Cardiac septum (tissue), 1 donor: ENCODE results near the gene SNX7. TPM values are rescaled to one million over a fixed set of nuclear protein-coding genes. Genes with fewer than 3 reads are reported as not detected.

Source experiments
- DNase-seq: peaks from one replicate; pipeline ENCODE4 v3.0.0-alpha.2; 2020; ENCODE audit warnings: low spot score
- intact Hi-C: fragments of 100-400 bp; cut with DNase I; formaldehyde crosslinking; loops from one replicate; pipeline ENCODE4 v1.14.0; 2022
- total RNA-seq: library from RNA; stranded (reverse); fragmentation: NEBNext Ultra II Directional; extraction: Animal tissue kit (Norgen Biotek cat#: 25700); gene quantifications from one replicate; pipeline ENCODE4 v1.2.1, GENCODE V29; 2021
- donor health status: DM: no; HTN: no; CAD: no.

Gene SNX7
- total RNA-seq, 1 donor from 2014 or later: 16.4 TPM

DNA sequence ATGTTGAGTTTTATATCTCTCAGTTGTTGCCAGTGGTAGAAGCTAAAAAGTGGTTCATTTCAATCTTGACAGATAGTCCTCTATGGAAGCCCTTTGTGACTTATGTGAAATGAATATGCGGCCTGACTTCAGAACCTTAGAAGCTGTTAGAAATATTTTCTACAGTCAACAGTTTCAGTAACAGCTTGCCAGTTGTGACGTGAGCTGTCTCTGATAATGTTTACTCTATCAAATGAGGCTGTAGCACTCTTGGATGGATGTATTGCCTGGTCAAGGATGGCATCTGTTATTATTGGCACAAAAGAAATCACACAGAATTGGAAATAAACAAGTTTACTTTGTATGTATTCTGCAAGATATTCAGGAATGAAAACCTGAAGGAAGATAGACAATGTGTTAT, 31.9 kb downstream of the SNX7 start:
- intact Hi-C loops: no loop called here
- no peak for DNase-seq

DNA sequence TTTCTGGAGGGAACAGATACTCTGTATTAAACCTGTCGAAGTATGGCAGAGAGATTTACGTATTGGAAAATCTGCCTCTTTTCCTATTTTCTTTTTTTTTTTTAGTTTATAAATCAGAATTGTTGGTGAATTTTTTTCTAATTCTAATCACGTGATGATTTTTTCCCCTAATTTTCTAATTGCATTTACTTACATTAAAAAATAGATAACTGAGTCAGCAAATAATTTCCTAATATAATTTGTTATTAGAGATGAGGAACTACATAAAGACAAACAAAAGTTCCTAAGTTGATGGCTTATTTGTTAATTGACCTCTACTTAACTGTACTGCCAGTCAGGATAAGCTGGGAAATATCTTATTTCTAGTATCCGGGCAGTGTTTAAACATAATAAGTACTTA, 34.6 kb downstream of the SNX7 start:
- intact Hi-C loops: no loop called here
- DNase-seq: no peak

DNA sequence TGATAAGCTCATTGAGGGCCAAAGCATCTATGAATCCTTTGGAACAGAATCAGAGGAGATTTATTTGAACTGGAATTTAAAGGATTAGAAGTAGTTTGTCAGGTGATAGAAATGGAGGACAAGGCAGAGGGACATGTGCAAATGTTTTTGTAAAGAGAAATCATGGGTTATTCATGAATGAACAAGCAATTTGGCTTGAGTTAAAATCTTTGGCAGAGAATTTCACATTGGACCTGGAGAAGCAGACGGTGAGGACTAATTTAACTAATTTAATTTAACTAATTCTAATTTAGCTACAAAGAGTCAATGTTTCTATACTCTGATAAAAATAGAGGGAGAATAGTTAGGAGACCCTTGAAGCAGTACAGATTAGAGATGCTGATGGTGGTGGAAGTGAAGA, 36.3 kb downstream of the SNX7 start:
- no peak for DNase-seq
- intact Hi-C loops: no loop called here

DNA sequence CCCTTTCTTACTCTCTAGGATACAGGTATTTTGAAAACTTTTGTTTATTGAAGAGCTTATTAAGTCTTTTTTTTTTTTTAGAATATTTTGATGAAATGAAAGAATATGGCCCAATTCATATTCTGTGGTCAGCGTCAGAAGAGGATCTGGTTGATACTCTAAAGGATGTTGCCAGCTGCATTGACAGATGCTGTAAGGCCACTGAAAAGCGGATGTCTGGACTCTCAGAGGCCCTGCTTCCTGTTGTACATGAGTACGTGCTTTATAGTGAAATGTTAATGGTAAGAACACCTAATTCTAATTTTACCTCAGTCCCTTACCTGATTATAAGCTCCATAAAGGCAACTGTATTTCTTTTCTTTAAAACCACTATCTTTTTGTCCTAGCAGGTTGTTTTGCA, 37.1 kb downstream of the SNX7 start:
- intact Hi-C loops: no loop called here
- DNase-seq: no peak

DNA sequence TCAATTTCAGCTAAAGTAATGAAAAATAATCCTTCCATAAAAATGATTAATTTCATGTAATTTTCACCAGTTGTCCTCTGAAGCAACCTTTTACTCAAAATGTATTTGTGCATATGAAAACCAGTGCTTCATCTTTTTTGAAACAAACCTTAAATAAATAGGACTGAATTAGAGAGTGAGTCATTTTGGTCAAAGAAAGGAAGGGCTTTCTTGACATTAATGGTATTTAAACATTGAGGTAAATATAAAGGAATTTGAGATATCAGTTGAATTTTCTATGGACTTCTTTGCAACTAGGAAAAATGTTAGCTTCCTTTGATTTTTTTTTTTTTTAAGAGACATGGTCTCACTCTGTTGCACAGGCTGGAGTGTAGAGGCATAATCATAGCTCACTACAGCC, 38.7 kb downstream of the SNX7 start:
- no peak for DNase-seq
- intact Hi-C loops: no loop called here

DNA sequence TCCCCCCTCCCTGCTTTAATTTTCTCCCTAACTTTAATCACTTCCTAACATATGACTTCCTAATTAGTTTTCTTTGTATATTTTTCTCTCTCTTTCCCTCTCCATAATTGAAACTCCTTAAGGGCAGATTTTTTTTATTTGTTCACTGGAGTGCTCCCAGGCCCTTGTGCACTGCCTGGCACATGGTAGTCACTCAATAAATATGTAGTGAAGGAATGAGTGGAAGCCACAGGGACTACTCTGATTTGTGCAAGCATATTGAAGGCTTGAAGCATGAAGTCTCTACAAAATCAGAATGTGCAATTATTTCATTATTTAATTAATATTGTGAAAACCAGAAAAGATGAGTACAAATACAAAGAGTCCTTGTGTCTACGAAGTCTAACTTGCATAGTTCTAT, 41.5 kb downstream of the SNX7 start:
- DNase-seq: no peak
- intact Hi-C loops: no loop called here

DNA sequence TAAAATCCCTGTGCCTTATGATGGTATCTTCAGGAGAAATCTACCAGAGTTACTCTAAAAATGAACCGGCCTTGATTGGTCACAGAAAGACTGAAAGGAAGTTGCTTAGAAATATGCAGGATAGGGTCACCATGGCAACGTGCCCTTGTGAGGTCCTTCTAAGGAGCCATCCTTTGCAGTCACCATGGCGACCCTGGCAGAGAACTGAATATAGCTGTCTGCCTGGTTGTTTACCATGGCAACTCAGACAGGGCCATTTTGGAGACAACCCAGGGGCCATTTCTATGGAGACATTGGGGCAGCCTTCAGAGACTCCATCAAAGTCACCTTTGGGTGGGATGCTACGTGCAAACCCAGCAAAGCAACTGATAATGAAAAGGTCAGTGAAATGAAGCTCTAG, 43.0 kb downstream of the SNX7 start:
- intact Hi-C loops: no loop called here
- DNase-seq: no peak

DNA sequence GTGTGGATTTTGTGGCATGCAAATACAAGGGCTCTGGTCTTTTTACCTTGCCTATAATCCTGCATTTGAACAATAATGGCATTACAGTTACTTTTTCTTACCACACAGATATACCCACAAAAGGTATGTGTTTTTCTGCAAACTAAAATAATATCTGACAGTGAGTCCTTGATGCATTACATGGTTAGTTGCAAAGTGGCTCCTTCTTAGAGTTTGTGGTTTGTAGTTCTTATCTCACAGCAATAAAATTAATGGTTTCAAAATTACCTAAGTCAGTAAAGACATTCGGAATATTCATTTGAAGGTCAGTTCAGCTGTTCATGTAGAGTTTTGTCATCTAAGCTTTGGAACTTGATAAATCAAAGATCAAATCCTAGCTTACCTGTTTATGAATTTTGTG, 43.5 kb downstream of the SNX7 start:
- no peak for DNase-seq
- intact Hi-C loops: no loop called here

DNA sequence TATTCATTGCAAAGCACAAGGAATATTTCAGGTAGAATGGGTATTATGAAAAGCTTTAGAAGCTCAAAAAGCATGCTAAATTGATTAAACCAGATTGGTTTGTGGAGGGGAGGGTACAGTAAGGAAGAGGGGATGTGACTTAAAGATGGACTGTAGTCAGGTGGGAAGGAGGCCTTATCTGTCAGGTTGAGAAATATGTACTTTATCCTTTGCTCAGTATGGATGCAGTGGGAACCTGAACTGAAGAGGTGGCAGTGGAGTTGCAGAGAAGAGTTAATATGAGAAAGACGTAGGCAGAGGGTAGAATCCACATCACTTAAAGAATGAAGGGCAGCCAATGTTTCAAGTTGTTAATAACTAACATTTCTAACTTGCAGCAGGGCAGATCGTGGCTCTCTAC, 44.1 kb downstream of the SNX7 start:
- intact Hi-C loops: no loop called here
- no peak for DNase-seq

DNA sequence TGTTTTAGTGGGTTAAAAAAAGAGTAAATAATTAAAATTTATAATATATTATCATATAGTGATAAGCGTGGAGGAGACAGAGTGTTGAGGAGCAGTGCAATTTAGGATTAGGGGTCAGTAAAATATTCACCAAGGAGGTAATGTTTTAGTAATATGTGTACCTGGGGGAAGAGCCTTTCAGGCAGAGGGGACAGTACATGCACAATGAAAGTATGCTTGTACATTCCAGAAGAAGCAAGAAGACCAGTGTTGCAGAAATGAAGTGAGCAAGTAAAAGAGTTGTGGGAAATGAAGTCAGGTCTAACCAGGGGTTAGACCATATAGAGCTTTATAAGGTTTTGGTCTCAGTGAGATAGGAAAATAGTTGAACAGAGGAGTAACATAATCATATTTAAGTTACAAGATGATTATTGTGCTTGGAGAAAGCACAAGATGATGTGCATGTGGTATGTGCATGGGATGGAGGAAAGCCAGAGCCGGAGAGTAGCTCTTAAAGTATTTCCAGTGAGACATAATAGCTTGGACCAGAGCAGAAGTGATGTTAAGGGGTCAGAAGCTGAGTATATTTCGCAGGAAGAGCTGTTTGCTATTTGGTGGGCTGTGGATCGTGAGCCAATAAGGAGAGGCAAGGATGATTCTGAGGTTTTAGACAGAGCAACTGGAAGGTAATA, 44.8 kb downstream of the SNX7 start:
- intact Hi-C loops: no loop called here
- DNase-seq: no peak

DNA sequence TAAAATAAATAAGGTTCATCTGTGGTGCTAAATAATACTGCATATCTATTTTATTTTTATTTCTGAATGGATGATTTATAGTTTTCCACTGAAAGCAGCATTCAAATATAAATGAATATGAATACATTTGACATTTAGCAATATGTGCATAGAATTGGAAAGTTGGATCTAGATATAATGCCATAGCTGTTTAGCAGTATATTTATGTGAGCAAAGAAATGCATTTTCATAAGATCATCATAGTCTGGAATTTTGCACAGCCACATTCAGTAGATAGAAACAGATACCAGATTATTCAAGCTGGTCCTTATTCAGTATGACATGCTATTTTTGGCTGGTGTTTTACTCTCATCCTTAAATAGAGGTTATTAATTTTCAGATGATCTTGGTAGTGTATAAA, 46.0 kb downstream of the SNX7 start:
- intact Hi-C loops: no loop called here
- no peak for DNase-seq

DNA sequence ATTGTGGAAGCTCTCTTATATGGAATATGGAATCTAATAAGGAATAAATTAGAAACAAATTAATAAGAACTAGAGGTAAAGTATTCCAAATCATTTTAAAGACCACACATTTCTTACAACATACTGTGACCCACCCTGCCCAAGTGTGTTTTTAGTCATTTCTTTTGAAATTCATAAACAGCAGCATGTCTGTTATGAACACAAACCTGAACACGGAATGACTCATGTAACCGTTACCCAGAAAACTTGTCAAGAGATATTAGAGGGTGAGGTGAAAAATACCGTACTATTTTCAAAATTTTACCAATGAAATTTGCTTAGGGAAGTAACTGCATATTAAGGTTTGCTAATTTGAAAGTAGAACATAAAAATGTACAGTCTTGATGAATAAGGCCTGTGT, 48.4 kb downstream of the SNX7 start:
- intact Hi-C loops: no loop called here
- no peak for DNase-seq

DNA sequence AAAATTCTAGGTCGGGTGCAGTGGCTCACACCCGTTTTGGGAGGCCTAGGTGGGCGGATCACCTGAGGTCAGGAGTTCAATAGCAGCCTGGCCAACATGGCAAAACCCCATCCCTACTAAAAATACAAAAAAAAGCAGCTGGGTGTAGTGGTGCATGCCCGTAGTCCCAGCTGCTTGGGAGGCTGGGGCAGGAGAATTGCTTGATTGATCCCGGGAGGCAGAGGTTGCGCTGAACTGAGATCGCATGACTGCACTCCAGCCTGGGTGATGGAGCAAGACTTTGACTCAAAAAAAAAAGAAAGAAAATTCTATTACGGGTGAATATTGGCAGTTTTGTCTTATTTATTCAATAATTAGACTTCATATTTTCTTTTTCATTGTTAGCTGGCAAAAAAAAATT, 62.1 kb downstream of the SNX7 start:
- intact Hi-C loops: no loop called here

DNA sequence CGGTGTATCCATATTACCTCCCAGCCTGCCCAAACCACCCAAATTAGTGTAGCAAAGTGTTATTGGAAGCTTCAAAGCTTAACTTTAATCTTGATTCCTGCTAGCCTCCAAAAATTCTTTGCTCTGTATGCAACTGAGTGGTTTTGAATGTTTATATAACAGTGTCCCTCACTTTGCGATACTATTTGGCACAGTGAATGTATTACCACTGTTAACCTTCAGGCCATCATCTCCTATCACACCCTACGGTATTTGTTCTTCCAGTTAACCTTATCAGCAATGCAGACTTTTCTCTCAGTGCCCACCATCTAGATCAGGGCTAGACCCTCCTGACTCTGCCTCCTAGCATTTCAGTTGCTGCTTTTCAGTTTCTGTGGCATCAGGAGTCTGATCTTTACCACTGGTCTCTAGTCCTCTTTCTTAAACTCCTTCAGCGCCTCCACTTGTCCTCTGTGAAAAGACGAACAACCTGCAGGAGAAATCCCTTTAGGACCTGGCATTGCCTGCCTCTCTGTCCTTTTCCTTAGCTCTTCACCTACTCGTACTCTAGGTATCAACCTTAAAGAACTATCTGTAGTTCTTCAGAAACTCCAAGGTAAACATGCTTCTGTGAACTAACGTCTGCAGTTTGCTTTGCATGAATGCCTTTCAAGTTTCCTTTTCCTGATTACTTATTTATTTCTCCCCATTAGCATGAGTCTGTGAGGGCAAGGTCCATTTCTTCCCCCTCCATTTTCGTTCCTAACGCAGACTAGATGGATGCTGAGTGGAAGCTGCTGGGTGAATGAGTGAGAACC, 71.7 kb downstream of the SNX7 start:
- DNase-seq: no peak
- intact Hi-C loops: no loop called here

More for the DNA sequence above, 62.1 kb downstream of the SNX7 start:
- DNase-seq: no peak

DNA sequence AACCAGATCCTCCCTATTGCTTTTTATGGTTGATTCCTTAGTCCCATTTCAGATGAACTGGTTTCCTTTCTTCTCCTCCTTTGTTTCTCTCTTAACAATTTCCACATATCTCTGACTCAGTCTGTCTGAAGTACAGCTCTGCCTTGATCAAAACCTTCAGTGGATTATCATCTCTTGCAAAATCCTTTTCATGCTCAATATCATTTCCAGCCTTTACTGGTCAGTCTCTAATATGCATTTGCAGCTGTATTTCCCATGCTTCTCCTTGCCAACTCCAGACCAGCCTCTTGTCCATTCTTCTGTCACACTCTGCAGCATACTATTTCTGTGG, 72.2 kb downstream of the SNX7 start:
- intact Hi-C loops: no loop called here
- no peak for DNase-seq

DNA sequence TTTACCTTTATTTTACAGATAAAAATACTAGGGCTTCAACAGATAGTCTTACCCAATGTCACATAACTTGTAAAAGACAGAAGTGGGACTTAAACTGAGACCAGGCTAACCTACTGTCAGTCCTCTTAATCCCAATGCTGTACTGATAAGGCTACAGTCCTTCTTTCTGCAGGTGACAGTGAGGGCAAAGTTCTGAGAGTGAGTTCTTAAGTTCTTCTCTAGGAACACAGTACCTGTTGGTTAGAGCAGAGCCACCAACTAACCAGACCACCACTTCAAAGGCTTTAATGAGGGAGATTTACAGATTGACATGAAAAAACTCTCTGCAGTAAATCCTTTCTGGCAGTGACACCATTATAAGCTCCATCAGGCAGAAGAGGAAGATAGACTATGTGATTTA, 74.2 kb downstream of the SNX7 start:
- intact Hi-C loops: no loop called here
- DNase-seq: no peak

DNA sequence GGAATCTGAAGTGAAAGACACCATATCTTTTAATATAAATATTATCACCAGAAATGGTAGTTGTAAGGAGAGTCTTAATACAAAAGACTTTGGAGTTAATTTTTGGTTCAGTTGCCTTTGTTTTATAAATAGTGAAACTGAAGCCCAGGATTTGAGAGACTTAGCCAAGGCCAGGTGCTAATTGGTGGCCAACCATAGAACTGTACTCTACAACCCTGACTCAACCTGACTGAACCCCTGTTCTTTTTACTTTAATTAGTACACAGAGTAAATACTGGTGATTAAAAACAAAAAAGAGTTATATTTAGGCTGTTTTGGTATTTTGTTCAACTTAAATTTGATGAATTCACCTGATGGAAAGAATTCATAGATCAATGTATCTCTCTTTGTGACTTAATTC, 76.3 kb downstream of the SNX7 start:
- intact Hi-C loops: no loop called here
- no peak for DNase-seq

DNA sequence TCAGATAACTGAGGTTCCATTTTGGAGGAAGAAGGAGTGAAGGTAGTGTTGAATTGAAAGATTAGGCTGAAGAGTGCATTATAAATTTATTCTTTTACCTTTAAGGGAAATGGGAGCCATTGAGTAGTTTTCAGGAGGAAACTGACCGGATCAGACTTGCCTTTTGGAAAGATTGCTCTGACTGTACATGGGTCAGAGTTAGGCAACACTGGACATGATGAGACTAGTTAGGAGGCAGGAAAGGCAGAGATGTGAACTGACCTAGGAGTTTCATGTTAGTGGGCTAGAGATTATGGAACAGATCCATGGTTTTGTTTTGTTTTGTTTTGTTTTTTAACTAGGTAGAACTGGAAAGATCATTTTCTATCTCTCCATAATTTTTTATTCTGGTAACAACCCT, 78.2 kb downstream of the SNX7 start:
- intact Hi-C loops: no loop called here
- DNase-seq: no peak

DNA sequence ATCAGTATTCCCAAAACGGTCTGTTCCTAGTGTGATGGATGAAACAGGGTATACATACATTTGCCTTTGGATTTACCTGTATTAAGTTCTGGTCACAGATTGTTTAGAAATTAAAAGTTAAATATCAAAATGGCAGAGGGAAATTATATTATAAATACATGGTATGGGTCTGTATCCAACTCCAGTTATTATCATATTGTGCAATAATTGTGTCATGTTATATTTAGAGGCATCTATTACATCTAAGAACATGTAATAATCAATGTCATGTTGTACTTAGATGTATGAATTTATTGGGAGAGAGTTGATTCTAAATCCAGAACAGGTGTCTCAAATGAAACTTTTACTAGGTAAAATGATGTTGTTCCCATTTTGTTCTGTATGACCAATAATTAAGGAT, 79.6 kb downstream of the SNX7 start:
- intact Hi-C loops: no loop called here
- no peak for DNase-seq

DNA sequence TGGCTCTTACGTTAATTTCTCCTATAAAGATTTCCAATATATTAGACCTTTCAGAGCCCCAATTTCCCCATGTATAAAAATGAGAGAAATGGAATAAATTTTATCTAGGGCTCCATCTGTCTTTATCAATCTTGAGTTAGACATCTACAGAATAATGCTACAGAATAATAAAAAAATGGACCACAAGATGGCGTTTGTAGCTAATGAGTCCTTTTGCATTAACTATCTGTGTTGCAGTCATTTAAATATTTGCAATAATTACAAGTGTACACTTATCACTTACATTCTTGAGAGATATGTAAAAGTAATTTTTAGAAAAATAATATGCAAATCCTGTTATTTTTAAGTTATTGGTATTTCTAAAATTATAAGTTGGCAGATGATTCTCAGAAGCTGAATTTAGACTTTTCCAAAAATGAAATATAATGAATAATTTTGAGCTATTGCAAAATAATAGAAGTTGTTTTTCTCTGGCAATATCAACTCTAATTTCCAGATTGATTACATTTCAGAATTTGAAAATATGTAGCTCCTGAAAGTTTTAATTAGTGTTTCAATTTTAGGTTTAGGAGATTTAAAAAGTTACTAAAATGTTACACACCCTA, 87.7 kb downstream of the SNX7 start:
- intact Hi-C loops: no loop called here
- DNase-seq: no peak

DNA sequence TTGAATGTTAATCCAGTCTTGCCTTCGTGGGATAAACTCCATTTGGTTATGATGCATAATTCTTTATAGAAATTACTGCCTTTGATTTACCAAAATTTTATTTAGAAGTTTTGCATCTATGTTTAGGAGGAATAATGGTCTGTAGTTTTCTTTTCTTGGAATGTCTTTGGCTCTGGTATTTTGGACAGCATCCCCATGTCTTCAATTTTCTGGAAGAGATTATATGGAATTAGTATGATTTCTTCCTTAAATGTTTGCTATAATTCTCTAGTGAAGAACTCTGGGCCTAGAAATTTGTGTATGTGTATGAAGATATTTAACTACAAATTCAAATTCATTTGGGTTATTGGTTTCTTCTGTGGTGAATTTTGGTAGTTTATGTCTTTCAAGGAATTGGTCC, 92.7 kb downstream of the SNX7 start:
- DNase-seq: no peak
- intact Hi-C loops: no loop called here
